GM12892 (cell line): ENCODE measurements around the gene SORCS2.

Experiments used
- POLR2A ChIP-seq: IDR thresholded peaks from 2 replicates; pipeline ENCODE4 v1.6.1; 2011; ENCODE audit warnings: low read depth, low read length, control low read depth
- POLR2AphosphoS5 ChIP-seq: IDR thresholded peaks from 2 replicates; pipeline ENCODE4 v1.6.1; 2011; ENCODE audit warnings: low read depth, low read length, control low read depth
- TAF1 ChIP-seq: IDR thresholded peaks from 2 replicates; pipeline ENCODE4 v1.6.1; 2011; ENCODE audit warnings: low read depth, mild to moderate bottlenecking, control low read depth, low read length, borderline replicate concordance

DNA sequence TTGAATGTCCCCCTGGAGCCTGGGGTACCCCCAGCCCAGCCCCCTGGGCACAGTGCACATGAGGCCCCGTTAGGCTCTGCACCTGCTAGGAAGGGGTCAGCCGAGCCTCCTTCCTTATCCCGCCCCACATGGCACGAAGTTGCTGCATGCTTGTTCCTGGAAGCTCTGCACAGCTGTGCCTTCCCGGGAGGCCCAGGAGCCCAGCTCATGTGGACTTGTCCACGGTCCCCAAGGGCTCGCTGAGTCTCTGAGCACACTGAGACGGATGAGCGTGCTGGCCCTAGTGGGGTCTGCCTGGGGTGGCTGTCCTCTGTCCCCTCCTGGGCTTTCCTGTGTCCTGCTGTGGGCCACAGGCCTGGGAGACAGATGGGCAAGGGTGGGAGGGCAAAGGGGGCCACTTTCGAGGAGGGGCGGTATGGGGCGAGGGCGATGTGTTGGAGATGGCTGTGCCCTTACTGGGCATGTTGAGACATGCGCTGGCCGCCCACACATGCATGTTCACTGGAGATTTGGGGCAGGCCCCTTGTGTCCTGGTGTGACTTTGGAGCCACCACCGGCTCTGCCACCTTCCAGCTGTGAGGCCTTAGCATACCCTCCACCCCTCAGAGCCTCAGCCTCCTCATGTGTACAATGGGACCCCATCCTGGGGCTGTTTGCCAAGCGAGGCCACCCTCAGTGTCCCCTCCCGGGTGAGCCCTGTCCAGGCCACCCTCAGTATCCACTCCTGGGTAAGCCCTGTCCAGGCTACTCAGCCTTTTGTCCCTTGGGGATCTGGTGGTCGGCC, 509.7 kb downstream of the SORCS2 start:
- TF ChIP-seq POLR2A (no peak), POLR2AphosphoS5 (no peak), TAF1 (no peak)
